HUES64 (cell line): ENCODE data around the gene SMYD3.

Experiments used
- H3K27ac ChIP-seq: 2 replicates; pipeline ENCODE4 v1.7.0; 2013; ENCODE audit warnings: low read depth, low read length, inconsistent platforms
- H3K27me3 ChIP-seq: 2 replicates; pipeline ENCODE4 v1.6.1; 2013; ENCODE audit warnings: mild to moderate bottlenecking, low read length; ENCODE audit not compliant: insufficient read depth
- H3K36me3 ChIP-seq: 2 replicates; pipeline ENCODE4 v1.6.1; 2013; ENCODE audit warnings: mild to moderate bottlenecking, low read length; ENCODE audit not compliant: insufficient read depth
- H3K4me1 ChIP-seq: 2 replicates; pipeline ENCODE4 v1.6.1; 2013; ENCODE audit warnings: mild to moderate bottlenecking, low read length, moderate library complexity; ENCODE audit not compliant: insufficient read depth
- H3K4me3 ChIP-seq: 2 replicates; pipeline ENCODE4 v1.5.1; 2013; ENCODE audit warnings: mild to moderate bottlenecking, low read length, moderate library complexity
- H3K9ac ChIP-seq: 2 replicates; pipeline ENCODE4 v1.6.1; 2013; ENCODE audit warnings: mild to moderate bottlenecking, low read depth, low read length
- H3K9me3 ChIP-seq: 2 replicates; pipeline ENCODE4 v1.6.1; 2013; ENCODE audit warnings: low read depth, low read length; ENCODE audit not compliant: insufficient read depth
- WGBS: fragments of 150-250, 120-280 bp; methylation state at CpG from one replicate; pipeline ENCODE4 v1.1.7; 2013; ENCODE audit warnings: missing lambda C conversion rate; 5-methylcytosine and 5-hydroxymethylcytosine counted together

SMYD3 gene

DNA sequence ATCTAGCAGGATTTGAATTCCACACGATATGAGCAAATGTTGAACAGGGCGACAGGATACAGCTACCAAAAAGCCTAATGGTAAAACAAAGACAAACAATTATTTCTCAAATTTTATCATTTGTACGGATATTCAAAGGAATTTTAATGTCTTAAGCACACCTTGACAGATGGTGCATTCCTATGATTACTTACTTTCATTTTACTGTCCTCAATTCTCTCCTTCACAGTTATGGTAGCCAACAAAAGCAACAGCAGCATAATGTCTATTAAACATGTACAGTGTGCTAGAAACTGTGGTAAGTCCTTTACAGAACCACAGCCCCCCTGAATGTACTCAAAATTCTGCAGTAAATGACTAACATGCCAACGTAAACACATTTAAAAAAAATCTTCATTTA lies 365.8 kb downstream of the SMYD3 start:
- Histone ChIP-seq H3K9me3 (no peaks in the 10 kb centered on the region), H3K27me3 (no peaks in the 10 kb centered on the region), H3K36me3 (no peaks in the 10 kb centered on the region), H3K27ac (no peak overlapping the region), H3K9ac (no peak overlapping the region), H3K4me3 (no peak overlapping the region), H3K4me1 (no peaks in the 10 kb centered on the region; the same call in 1 of the 2 replicates)
- 96% methylated on average over 4 of the region's 4 CpGs for WGBS

- H3K9ac ChIP-seq: no peak overlapping the region
- no peaks in the 10 kb centered on the region for H3K36me3 ChIP-seq
- H3K9me3 ChIP-seq: no peaks in the 10 kb centered on the region
- WGBS: 88% methylated on average over 1 of the region's 2 CpGs
- H3K27ac ChIP-seq: no peak overlapping the region
- H3K27me3 ChIP-seq: no peaks in the 10 kb centered on the region
- H3K4me1 ChIP-seq: no peaks in the 10 kb centered on the region; the same call in 1 of the 2 replicates
- no peak overlapping the region for H3K4me3 ChIP-seq
Observed at GRCh38 chr1:246139745-246140182, 367.3 kb downstream of the SMYD3 start.

- Histone ChIP-seq H3K27me3 (no peaks in the 10 kb centered on the region), H3K27ac (no peak overlapping the region), H3K4me1 (no peaks in the 10 kb centered on the region; the same call in 1 of the 2 replicates), H3K36me3 (no peaks in the 10 kb centered on the region), H3K4me3 (no peak overlapping the region), H3K9me3 (no peaks in the 10 kb centered on the region), H3K9ac (no peak overlapping the region)
- 0% methylated on average over 1 of the region's 2 CpGs for WGBS
Observed at GRCh38 chr1:246138781-246139180, 368.3 kb downstream of the SMYD3 start.

DNA sequence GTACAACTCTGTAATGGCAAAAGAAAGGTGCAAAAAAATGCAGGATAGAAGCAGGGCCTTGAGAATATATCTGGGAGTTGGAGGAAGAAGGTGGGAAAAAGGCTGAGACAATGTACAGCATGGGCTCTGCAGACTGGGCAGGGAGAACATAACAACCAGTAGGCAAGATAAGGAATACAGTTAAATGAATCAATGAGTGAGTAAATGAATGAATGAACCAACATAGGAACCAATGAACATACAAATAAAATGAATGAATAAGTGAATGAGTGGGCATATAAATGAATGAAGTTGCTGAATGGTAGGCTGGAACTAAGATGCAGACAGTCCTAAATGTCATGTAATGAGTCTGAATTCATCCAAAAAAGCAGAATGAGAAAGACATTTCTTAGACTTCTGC lies 370.6 kb downstream of the SMYD3 start:
- H3K9me3 ChIP-seq: no peaks in the 10 kb centered on the region
- no peaks in the 10 kb centered on the region for H3K36me3 ChIP-seq
- no peaks in the 10 kb centered on the region; the same call in 1 of the 2 replicates for H3K4me1 ChIP-seq

DNA sequence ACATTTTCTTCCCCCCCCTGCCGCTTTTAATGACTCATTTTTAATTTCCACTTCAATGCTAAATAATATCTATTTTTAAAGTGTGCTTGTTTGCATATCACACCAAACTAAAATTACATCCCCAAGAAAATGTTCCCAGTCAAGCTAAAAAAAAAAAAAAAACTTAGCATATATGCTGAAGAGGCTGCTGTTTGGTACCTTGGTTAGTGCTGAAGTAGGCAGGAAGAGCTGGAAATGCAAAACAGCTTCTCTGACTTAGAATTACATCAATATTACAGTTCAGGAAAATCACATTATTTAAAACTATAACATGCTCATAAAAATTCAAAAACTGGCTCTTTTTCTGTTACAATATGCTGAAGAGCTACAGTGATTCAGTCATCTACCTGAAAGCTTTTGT lies 372.3 kb downstream of the SMYD3 start:
- 100% methylated on average over 1 of the region's 1 CpG for WGBS
- H3K9ac ChIP-seq: no peak overlapping the region
- no peaks in the 10 kb centered on the region for H3K27me3 ChIP-seq
- H3K27ac ChIP-seq: no peak overlapping the region
- H3K9me3 ChIP-seq: no peaks in the 10 kb centered on the region
- no peak overlapping the region for H3K4me3 ChIP-seq
- no peaks in the 10 kb centered on the region; the same call in 1 of the 2 replicates for H3K4me1 ChIP-seq
- H3K36me3 ChIP-seq: no peaks in the 10 kb centered on the region

More for the DNA sequence above, 370.6 kb downstream of the SMYD3 start:
- no peaks in the 10 kb centered on the region for H3K27me3 ChIP-seq
- H3K27ac ChIP-seq: no peak overlapping the region
- no peak overlapping the region for H3K9ac ChIP-seq
- no peak overlapping the region for H3K4me3 ChIP-seq

DNA sequence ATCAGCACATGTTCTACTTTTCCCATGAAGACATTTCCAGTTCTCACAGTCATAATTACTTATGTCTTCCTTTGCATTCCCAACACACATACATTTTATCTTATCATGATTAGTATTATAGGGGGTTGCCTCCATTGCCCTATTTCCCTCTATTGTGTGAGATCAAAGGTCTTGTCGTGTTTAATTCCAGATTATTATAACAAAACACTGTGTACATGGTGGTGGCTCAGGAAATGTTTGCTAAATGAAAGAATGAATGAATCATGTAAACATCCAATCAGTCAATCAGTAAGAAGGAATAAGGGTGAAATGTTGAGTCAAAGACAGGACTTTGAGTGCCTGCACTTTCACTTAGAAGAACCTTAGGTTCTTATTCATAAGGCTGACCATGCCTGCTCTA lies 376.0 kb downstream of the SMYD3 start:
- no peaks in the 10 kb centered on the region for H3K27me3 ChIP-seq
- no peak overlapping the region for H3K27ac ChIP-seq
- no peaks in the 10 kb centered on the region for H3K9me3 ChIP-seq
- no peaks in the 10 kb centered on the region for H3K36me3 ChIP-seq
- no peaks in the 10 kb centered on the region for H3K4me1 ChIP-seq
- no CpG with 5 or more reads among the region's 1 CpG for WGBS
- no peak overlapping the region for H3K9ac ChIP-seq
- H3K4me3 ChIP-seq: no peak overlapping the region

DNA sequence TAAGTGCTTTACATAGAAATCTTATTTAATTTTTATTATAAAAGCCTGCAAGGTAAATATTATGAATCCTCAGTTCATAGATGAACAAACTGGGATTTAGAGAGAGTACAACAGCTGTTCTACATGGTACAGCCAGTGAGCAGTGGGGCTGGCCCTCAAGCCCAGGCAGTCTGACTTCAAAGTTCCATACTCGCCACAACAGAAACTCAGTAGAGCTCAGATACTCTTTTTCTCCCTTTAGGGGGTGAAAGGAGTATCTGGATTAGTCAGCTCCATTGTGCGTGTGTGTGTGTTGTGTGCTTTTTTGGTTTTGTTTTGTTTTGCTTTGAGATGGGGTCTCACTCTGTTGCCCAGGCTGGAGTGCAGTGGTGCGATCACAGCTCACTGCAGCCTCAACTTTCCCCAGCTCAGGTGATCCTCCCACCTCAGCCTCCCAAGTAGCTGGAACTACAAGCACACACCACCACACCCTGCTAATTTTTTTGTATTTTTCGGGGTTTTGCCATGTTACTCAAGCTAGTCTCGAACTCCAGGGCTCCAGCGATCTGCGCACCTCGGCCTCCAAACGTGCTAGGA lies 378.5 kb downstream of the SMYD3 start:
- H3K9ac ChIP-seq: no peak overlapping the region
- H3K27ac ChIP-seq: no peak overlapping the region
- no peaks in the 10 kb centered on the region for H3K4me1 ChIP-seq
- H3K4me3 ChIP-seq: no peak overlapping the region
- no peaks in the 10 kb centered on the region for H3K36me3 ChIP-seq
- no peaks in the 10 kb centered on the region for H3K27me3 ChIP-seq
- H3K9me3 ChIP-seq: no peaks in the 10 kb centered on the region
- WGBS: 94% methylated on average over 9 of the region's 9 CpGs

DNA sequence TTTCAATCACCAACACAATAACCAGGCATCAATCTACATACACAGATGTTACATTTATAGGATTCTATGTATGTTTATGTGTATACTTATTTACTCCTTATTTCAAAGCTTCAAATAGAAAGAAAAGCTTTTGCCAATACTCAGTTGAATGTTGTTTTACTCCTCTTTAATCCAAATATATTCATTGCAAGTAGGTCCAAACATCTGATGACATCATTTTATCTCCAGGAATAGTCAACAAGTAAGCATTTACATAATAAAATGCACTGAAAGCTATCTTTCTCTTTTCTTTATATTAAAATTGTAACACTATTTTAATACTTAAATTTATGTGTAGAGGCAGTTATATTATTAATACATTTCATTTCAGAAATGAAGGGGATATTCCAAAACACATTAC lies 380.5 kb downstream of the SMYD3 start:
- H3K4me3 ChIP-seq: no peak overlapping the region
- no peak overlapping the region for H3K27ac ChIP-seq
- no peaks in the 10 kb centered on the region for H3K36me3 ChIP-seq
- no peaks in the 10 kb centered on the region for H3K27me3 ChIP-seq
- H3K9me3 ChIP-seq: no peaks in the 10 kb centered on the region
- H3K4me1 ChIP-seq: no peaks in the 10 kb centered on the region
- H3K9ac ChIP-seq: no peak overlapping the region

DNA sequence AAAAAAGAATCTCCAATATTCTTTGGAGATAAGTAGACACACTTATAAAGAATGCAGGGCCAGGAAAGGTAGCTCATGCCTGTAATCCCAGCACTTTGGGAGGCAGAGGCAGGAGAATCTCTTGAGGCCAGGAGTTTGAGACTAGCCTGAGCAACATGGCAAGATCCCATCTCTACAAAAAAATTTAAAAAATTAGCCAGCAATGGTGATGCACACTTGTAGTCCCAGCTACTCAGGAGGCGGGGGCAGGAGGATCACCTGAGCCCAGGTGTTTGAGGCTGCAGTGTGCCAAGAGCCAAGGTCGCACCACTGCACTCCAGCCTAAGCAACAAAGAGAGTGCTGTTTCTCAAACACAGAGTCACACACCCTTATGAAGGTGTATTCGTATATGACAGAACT lies 385.0 kb downstream of the SMYD3 start:
- Histone ChIP-seq H3K36me3 (no peaks in the 10 kb centered on the region), H3K27me3 (no peaks in the 10 kb centered on the region), H3K4me3 (no peak overlapping the region), H3K4me1 (peaks cover under 1% of the 10 kb centered on the region; the same call in 1 of the 2 replicates), H3K9me3 (no peaks in the 10 kb centered on the region), H3K9ac (no peak overlapping the region), H3K27ac (no peak overlapping the region)
- 95% methylated on average over 3 of the region's 3 CpGs for WGBS

GRCh38 chr1:246121533-246121932 lies 385.5 kb downstream of the SMYD3 start:
- Histone ChIP-seq H3K4me1 (peaks cover 3% of the 10 kb centered on the region; the same call in 1 of the 2 replicates), H3K27me3 (no peaks in the 10 kb centered on the region), H3K36me3 (no peaks in the 10 kb centered on the region), H3K9me3 (no peaks in the 10 kb centered on the region), H3K4me3 (no peak overlapping the region), H3K27ac (no peak overlapping the region), H3K9ac (no peak overlapping the region)
- WGBS: 95% methylated on average over 4 of the region's 4 CpGs

DNA sequence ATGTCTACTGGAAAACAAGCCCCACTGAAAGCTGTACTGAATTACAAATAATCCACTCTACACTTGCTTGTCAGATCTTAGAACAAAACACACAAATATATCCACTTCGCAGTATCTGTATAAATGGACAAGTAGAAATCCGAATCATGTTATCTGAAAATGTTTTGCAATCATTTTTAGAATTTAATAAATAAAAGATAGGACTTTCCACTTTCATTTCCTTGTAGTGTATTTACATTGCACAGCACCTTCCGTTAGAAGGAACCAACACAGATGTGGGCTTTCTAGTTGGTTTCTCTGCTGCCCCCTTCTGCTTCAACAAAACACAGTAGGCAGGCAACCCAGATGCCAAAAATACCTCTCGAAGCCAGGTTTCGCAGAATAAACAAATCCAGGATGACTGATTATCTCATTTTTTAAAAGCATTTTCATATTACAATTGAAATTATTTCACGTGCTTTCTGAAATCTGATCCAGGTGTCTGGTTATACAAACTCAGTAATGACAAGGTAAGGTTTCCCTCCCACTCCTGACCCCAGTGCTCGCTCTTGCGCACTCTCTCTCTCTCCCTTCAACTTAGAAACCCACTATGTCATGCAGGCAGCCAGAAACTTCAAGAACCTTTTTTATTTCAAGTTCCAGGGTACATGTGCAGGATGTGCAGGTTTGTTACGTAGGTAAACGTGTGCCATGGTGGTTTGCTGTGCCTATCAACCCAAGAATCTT lies 389.9 kb downstream of the SMYD3 start:
- Histone ChIP-seq H3K9me3 (no peaks in the 10 kb centered on the region), H3K27ac (no peak overlapping the region), H3K4me3 (no peak overlapping the region), H3K36me3 (no peaks in the 10 kb centered on the region), H3K9ac (no peak overlapping the region), H3K27me3 (no peaks in the 10 kb centered on the region), H3K4me1 (peaks cover 13% of the 10 kb centered on the region)
- 76% methylated on average over 8 of the region's 10 CpGs for WGBS
